Cerebellar nuclear complex (tissue), 1 donor: Measurements from ENCODE around the gene CREB5.

ENCODE experiments used
- DNase-seq, 2 experiments: peaks; one replicate each; lab custom pipeline; 2025; lab: John Stamatoyannopoulos, UW

The CREB5 gene

GRCh38 chr7:28408105-28408959 is 4.0 kb upstream of the CREB5 start:
- DNase-seq: peak in 1 of 2 experiments; percentile 43

DNA sequence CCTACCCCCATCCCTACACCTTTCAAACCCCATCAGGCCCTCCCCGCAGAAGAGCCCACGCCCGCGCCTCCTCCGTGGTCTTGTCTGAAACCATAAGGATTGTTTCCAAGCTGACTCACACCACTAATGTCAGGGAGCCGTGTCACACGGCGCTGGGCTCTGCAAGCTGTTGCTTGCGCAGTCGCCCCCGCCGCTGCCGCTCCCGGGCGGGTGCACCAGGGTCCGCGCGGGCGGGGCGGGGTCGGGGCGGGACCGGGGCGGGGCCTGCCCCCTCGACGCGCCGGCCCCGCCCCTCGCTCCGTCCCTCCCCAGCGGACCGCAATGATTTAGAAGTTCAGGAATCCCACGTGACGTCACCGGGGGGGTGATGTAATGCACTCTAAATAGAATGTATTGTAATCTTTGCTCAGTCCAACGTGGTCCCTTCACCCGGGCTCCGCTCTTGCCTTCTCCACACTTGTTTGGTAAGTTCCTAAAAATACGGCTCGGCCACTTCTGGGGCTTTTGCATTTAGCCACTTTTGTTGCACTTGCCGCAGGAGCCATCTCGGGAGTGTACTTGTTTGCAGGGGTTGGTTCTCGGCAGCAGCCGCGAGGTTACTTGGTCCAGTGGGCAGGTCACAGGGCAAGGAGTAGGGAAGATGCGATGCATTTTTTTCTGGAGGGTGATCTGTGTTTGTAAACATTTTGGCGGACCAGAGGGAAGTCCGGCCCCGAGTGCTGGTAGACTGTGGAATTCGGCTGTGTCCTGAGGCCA is 3.2 kb upstream of the CREB5 start:
- peak; percentile 81 to 94 for DNase-seq

DNA sequence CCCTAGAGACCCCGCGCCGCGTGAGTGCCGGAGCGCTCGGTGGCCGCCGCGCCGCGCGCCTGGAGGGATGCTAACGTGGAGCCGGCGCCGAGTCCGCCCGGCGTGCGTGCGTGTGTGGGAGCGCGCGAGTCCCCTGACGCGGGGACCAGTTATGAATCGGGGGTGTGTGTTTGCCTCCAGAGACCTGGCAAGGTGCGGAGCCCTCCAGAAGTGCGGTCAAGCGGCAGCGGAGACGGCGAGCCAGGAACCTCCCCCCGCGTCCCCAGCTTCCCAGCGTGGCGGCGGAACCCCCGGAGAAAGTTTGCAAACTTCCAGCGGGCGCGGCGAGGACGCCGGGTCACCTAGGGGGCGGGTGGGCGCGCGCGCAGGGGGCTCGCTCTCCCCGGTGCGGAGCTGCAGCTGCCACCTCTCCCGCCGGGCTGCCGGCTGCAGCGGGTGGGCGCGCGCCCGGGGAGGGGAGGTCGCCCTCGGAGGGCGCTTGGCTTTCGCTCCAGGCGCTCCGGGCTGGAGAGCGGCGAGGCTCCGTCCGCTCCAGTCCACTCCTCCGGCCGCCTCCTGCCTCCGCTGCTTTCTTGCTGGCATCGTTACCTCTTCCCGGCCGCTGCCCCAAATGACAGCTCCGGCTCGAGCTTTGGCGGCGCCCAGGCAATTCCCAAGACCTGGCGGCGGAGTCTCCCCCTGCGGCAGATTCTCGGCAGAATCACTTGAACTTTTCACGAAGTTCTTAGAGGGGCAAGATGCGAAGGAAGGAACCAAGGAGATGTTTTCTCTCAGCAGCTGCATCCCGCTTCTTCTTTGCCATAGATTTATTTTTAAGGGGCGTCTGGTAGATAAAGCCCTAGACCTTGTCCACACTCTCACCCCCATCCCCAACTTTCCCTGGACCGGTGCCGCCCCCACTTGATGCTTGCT is 2.3 kb upstream of the CREB5 start:
- DNase-seq: no peak

DNA sequence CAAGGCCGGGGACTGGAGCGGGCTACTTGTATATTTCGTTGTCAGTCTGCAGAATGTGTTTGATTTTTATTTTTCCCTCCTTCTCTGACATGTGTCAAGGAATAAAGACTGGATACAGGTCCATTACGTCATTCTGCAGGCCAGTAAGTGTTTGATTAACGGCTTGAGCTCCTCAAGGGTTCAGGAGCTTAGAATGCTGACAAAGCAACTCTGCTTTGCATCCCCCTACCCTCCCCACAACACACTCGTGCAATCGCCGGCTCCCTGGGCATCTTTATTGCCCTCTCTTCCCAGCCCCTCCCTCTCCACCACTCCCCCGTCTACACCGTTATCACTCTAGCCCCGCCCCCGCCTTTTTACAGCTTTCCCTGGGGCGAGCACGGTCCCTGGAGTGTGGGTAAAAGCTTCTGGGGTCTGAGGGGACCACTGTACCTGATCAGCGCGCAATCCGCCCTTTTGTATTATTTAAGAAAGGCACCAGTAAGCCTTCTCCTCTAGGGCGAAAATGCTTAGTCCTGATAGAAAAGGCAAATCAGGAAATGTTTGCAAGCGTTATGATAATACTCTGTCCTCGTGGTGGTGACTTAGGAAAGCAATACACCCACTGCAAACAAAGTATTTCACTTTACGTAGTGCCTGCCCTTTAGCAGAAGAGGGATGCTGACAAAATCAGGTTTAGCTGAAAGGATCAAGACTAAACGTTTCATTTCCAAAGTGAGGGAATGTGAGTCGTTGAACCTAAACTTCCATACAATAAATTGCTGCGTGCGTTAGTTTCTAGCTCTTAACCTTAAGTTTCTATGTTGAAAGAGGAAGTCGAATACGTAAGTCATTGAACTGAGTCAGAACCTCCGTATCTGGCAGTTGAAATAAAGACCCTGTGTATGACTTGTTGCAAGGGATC is 1.4 kb upstream of the CREB5 start:
- DNase-seq: no peak

GRCh38 chr7:28413011-28413410 is 693 bp downstream of the CREB5 start:
- DNase-seq: no peak

DNA sequence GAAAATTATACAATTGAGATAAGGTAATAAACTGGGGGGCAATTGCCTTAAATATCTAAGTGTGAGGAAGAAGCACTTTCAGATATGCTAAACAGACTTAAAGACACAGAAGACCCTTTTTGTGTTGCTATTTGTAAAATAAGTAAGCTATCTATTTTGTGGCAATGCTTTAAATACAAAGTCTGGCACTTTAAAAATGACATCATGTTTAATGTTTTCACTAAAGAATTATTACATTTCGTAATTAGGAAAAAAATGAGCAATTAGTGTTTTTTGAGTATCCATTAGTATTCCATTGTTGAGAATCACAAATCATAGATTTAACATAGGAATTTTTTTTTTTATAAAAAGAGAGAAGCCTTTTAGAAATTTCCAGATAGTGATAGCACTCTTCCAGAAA is 2.1 kb downstream of the CREB5 start:
- DNase-seq: no peak

GRCh38 chr7:28417321-28417940 is 5.1 kb downstream of the CREB5 start:
- DNase-seq: no peak

DNA sequence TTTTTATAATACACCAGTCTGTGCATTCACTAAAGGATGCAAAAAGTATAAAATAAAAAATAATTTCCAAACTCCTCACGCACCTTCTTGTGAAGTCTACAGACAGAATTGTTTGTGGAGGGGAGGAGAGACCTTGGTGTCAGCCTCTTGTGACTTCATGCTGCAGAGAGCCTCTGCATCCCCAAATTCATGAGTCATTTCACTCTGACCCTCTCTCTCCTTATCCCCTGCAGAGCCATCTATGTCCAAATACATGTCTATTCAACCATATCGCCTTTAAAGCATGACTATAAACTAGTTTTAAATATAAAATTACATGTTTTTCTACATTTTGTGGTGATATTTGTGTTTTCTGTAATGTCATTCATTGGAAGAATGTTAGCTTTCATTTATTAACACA is 6.0 kb downstream of the CREB5 start:
- no peak for DNase-seq

DNA sequence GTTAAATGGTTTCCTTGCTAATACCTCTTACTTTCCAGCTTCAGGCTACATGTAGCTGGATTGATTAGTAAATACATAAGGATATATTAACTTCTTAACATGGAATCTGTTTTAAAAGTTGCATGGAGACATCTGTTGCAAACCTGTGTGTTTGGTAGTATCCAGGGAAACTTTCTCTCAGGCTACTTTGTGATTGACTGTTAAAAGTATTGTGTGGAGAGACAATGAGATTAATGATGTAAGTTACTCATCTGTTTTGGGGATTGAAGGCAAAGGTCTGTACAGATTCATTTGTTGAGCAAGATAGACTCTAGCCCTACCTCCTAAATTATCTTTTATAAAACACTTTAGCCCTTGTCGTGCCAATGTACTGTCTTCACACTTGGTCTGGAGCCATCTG is 6.6 kb downstream of the CREB5 start:
- no peak for DNase-seq

DNA sequence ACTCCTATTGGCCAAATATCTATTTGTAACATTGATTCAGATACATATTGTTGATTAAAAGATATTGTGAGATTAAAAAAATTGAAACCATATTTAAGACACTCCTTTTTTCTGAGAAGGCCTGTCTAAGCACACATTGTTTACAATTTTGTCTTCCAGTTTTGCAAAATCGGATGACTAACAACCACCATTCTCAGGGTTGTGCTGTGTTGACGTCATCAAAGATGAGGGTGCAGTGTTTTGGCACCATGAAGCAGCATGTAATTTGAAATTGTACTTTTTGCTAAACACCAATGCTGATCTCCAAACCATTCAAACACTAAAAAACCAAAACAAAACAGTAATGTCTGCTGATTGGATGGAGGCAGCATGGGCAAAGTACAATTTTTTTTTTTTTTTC is 7.4 kb downstream of the CREB5 start:
- DNase-seq: no peak

DNA sequence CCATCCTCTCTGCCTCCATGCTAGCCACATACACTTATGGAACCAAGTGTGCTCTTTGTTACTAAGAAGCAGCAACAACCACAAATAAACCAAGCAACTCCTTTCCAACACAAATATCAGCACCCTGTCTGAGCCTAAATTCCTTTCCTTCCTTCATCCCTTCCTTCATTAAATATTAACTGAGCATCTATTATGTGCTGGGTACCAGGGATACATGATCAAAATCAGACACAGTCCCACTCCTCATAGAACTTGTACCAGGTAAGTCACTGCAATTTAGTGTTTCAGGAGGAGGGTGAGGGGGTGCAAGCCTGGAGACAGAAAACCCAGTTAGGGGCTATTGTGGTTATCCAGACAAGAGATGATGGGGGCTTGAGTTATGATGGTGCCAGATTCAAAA is 10.8 kb downstream of the CREB5 start:
- no peak for DNase-seq

GRCh38 chr7:28423918-28424514 is 11.7 kb downstream of the CREB5 start:
- no peak for DNase-seq

DNA sequence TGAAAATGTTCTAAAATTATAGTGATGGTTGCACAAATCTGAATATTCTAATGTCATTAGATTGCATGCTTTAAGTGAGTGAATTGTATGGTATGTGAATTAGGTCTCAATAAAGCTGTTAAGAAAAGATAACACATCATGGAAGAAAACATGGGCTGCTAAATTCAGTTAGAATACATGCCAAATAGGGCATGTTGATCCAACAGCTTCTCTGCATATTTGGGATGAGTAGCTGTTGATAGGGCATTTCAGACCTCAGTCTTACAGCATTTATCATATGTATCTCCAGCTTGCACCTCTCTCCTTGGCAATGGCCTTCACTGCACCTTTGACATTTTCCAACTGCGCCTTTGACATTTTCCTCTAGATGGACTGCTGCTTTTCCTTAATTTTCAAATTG is 13.2 kb downstream of the CREB5 start:
- no peak for DNase-seq

- DNase-seq: no peak
These were observed 14.9 kb downstream of the CREB5 start for GRCh38 chr7:28427236-28427635.

- no peak for DNase-seq
These were observed 18.3 kb downstream of the CREB5 start for GRCh38 chr7:28430616-28431015.

GRCh38 chr7:28432105-28432504 is 19.8 kb downstream of the CREB5 start:
- no peak for DNase-seq

GRCh38 chr7:28433039-28433438 is 20.7 kb downstream of the CREB5 start:
- no peak for DNase-seq

DNA sequence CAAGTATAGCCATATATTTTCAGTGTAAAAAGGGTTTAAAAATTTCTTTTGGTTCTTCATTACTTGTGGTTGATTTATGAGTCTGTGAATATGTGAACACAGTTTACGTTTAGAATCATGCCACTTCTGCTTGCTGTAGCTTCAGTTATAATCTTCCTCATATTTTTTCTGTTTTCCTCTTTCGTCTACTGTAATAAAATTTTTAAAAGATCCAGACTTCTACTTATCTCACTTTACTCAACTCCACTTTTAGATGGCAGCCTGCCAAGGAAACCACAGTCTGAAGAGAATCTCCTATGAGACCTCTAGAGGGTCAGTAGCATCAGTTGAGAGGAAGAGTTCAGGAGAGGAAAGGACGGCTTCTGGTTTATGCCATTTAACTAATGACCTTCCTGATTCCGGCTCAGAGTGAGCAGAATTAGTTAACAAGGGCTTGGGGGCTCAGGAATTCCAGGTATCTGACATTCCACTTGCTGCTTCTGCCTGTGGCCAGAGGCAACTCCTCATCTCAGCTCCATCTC is 21.4 kb downstream of the CREB5 start:
- DNase-seq: no peak

DNA sequence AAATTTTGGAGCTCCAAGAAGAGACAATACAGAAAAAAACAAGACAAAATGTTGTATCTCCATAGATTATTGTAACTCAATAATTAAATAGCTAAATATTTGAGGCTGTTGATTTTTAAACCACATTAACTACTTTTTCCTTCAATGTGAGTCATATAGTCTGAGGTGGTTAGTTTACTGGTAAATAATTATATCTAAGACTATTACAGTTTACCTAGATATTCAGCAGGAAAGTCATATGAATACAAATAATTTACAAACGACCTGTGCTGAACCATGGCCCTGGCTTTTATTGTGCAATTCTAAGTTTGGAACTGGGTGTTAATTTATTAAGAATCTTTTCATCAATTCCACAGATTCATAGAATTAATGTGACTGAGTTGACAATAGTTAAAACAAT is 22.2 kb downstream of the CREB5 start:
- no peak for DNase-seq

DNA sequence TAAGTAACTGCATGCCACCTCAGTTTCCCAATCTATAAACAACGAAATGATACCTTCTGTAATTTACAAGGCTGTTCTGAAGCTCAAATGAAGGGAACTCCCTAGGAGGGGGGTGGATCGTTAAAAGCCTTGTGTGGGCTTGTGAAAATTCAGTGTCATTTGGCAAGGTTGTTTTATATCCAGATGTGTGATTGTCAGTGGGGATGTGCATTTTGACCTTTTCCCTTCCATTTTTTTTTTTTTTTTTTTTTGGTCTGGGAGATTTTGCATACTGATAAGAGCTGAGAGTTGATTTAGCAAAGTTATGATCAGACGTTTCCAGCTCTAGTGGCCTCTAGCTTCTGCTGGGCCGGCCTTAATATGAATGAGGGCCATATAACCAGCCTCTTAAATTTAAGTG is 22.8 kb downstream of the CREB5 start:
- no peak for DNase-seq
